Measurements from ENCODE around the gene GPM6B. TPM values are rescaled to one million over a fixed set of nuclear protein-coding genes. Genes with fewer than 3 reads are reported as not detected.

Gene GPM6B
- total and polyA plus RNA-seq, 5 donors from 2014 or later, result 0.24 to 0.67 (median 0.34) TPM; not detected in 1

DNA sequence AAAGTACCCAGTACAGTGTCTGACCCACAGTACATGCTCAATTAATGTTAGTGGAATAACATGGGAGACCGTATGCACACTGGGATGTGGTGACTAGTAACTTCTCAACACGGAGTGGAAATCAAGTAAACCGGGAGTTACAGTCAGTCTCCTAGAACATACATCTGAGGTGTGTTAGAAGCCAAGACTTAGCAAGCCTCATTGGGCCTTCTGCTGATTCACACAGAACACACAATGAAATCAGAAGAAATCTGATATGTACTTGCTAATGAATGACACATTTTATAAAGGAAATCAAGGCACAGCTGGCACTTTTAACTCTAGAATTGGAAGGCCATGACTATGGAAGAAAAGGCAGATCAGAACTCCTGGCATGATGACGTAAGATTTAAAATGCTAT lies 95.5 kb downstream of the GPM6B start:
- H3K4me3 Mint-ChIP-seq, result no peak overlapping the region
- Histone ChIP-seq H3K9me3 (ENCODE audit: control insufficient read depth in 2 of 2, low read length in 2 of 2) (no peaks in the 10 kb centered on the region), H3K4me1 (ENCODE audit: control insufficient read depth, insufficient read depth, low read length, poor library complexity, severe bottlenecking) (peaks cover 18% of the 10 kb centered on the region), H3K27me3 (ENCODE audit: control insufficient read depth, insufficient read depth, low read length) (no peaks in the 10 kb centered on the region), H3K36me3 (ENCODE audit: control insufficient read depth, insufficient read depth, low read length) (peaks cover 7% of the 10 kb centered on the region), H3K4me3 (ENCODE audit: low read depth, low read length) (no peak overlapping the region), H3K27ac (ENCODE audit: insufficient read depth, low read length, poor library complexity, severe bottlenecking) (no peak overlapping the region)
- peaks cover 13 to 74% (median 40%) of the 10 kb centered on the region in 4 donors for H3K4me1 Mint-ChIP-seq
- DNase-seq, result no peak
- ATAC-seq (ENCODE audit: low read depth in 2 of 2), result no peak
- peaks cover 0 to 4% (median 0%) of the 10 kb centered on the region in 7 donors for H3K9me3 Mint-ChIP-seq
- no peaks in the 10 kb centered on the region for H3K27me3 Mint-ChIP-seq
- H3K36me3 Mint-ChIP-seq, result peaks cover 27% of the 10 kb centered on the region
- H3K27ac Mint-ChIP-seq, result peak overlapping the region in 1 of 3 donors; percentile 21

Other genes with a start within 250 kb of the GPM6B start
- gene EGFL6, start 247.5 kb downstream of the GPM6B start, total RNA-seq, result not detected
- under 1 TPM in 1 of 4 donors, not detected in 3; 0.11 TPM for gene EGFL6, start 247.5 kb downstream of the GPM6B start, polyA plus RNA-seq
- gene TCEANC, start 164.0 kb downstream of the GPM6B start, total RNA-seq, result 7.0 TPM
- 10 to 100 TPM in 2 of 4 donors, 1 to 10 TPM in 2; 7.1 to 13.3 (median 9.7) TPM for gene TCEANC, start 164.0 kb downstream of the GPM6B start, polyA plus RNA-seq
- 22.8 TPM for gene RAB9A, start 128.0 kb downstream of the GPM6B start, total RNA-seq
- gene RAB9A, start 128.0 kb downstream of the GPM6B start, polyA plus RNA-seq, result 10 to 100 TPM; 23.1 to 33.4 (median 26.7) TPM
- 31.3 TPM for gene TRAPPC2, start 82.5 kb downstream of the GPM6B start, total RNA-seq
- gene TRAPPC2, start 82.5 kb downstream of the GPM6B start, polyA plus RNA-seq, result 10 to 100 TPM; 36.8 to 46.9 (median 41.1) TPM
- 79.9 TPM for gene OFD1, start 82.3 kb downstream of the GPM6B start, total RNA-seq
- gene OFD1, start 82.3 kb downstream of the GPM6B start, polyA plus RNA-seq, result 10 to 100 TPM; 26.9 to 36.3 (median 32.0) TPM
- 16.5 TPM for gene GEMIN8, start 212.8 kb upstream of the GPM6B start, total RNA-seq
- gene GEMIN8, start 212.8 kb upstream of the GPM6B start, polyA plus RNA-seq, result 10 to 100 TPM; 24.2 to 37.9 (median 28.1) TPM